Skeletal muscle cell (primary cell): ENCODE results near the gene MAEA.
"Not testable (repeated sequence)": the region's sequence is repeated elsewhere in the genome, so short reads cannot be mapped to it uniquely, and the experiment has no call there.

ENCODE experiments used
- DNase-seq: peaks from one replicate; pipeline ENCODE4 v3.0.0-alpha.2; 2010; ENCODE audit warnings: low read depth
- H3K4me3 ChIP-seq: 2 replicates; pipeline ENCODE4 v1.5.1; 2011; ENCODE audit warnings: low read depth, mild to moderate bottlenecking, control low read depth, low read length, moderate library complexity

Gene MAEA

GRCh38 chr4:1274871-1275270 is 14.8 kb upstream of the MAEA start:
- H3K4me3 ChIP-seq: no peak overlapping the region
- DNase-seq: no peak

- no peak overlapping the region for H3K4me3 ChIP-seq
- no peak for DNase-seq
Measured at GRCh38 chr4:1276984-1277383, 12.7 kb upstream of the MAEA start.

GRCh38 chr4:1277667-1278665 is 11.7 kb upstream of the MAEA start:
- DNase-seq: no peak
- H3K4me3 ChIP-seq: no peak overlapping the region

- H3K4me3 ChIP-seq: no peak overlapping the region
- DNase-seq: no peak
Measured at GRCh38 chr4:1279253-1279652, 10.4 kb upstream of the MAEA start.

GRCh38 chr4:1283711-1284110 is 6.0 kb upstream of the MAEA start:
- no peak for DNase-seq
- no peak overlapping the region for H3K4me3 ChIP-seq

- DNase-seq: no peak
- no peak overlapping the region for H3K4me3 ChIP-seq
Measured at GRCh38 chr4:1285151-1285789, 4.4 kb upstream of the MAEA start.

- no peak overlapping the region for H3K4me3 ChIP-seq
- no peak for DNase-seq
Measured at GRCh38 chr4:1285790-1286553, 3.7 kb upstream of the MAEA start.

GRCh38 chr4:1288786-1289185 is 905 bp upstream of the MAEA start:
- peak overlapping the region; percentile 91 for H3K4me3 ChIP-seq
- no peak for DNase-seq

- DNase-seq: no peak
- peak overlapping the region; percentile 91 for H3K4me3 ChIP-seq
Measured at GRCh38 chr4:1290165-1290977, 680 bp downstream of the MAEA start.

- DNase-seq: no peak
- peak overlapping the region; percentile 91 for H3K4me3 ChIP-seq
Measured at GRCh38 chr4:1291091-1291490, 1.4 kb downstream of the MAEA start.

- no peak for DNase-seq
- no peak overlapping the region for H3K4me3 ChIP-seq
Measured at GRCh38 chr4:1291996-1292702, 2.5 kb downstream of the MAEA start.

- DNase-seq, H3K4me3 ChIP-seq: not testable (repeated sequence)
Measured at GRCh38 chr4:1292703-1293011, 3.0 kb downstream of the MAEA start.

- no peak for DNase-seq
- H3K4me3 ChIP-seq: no peak overlapping the region
Measured at GRCh38 chr4:1293531-1293941, 3.8 kb downstream of the MAEA start.

- H3K4me3 ChIP-seq: no peak overlapping the region
- DNase-seq: no peak
Measured at GRCh38 chr4:1293991-1294390, 4.3 kb downstream of the MAEA start.

GRCh38 chr4:1294424-1294823 is 4.7 kb downstream of the MAEA start:
- no peak overlapping the region for H3K4me3 ChIP-seq
- no peak for DNase-seq

GRCh38 chr4:1294891-1295290 is 5.2 kb downstream of the MAEA start:
- H3K4me3 ChIP-seq: no peak overlapping the region
- DNase-seq: no peak

GRCh38 chr4:1295405-1296055 is 5.8 kb downstream of the MAEA start:
- H3K4me3 ChIP-seq: no peak overlapping the region
- no peak for DNase-seq

GRCh38 chr4:1296324-1297022 is 6.8 kb downstream of the MAEA start:
- DNase-seq: no peak
- no peak overlapping the region for H3K4me3 ChIP-seq
